ENCODE measurements around the gene BTD.

DNA sequence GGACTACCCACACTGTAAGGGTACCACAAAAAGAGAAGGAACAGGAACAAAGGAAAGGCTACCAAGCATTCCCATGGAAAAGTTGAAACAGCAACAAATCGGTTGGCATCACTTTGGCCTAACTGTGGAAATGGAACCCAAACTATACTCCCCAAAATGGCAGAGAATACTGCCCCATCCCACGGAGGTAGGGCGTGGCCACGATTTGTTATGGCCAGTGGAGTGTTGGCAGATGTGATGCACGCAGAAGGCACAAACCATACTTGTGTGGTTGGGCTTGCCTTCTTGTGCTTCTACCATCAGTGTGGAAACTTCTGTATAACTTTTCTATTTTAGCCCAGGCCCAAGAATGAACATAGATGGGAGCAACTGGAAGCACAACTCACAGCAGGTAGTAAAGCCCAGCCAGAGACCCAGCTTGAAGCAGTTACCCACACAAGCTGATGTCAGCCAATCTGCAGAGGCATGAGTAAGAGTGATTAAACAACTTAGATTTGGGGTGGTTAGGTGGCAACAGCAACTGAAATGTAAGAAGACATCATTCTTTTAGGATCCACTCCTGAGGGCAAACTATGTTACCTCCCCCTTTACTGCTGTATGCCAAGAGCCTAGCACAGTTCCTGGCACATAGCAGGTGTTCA lies 64.1 kb downstream of the BTD start:
- TF ChIP-seq CTCF (conservative IDR thresholded peaks at IDR 0.05) (no peak), EZH2 (IDR thresholded peaks at IDR 0.05; ENCODE audit: low read depth) (no peak)
